GM19023 (cell line): ENCODE measurements around the gene PPP4R3A.
"Not testable (repeated sequence)": the region's sequence is repeated elsewhere in the genome, so short reads cannot be mapped to it uniquely, and the experiment has no call there.

ENCODE experiments used
- ATAC-seq: cut with Tn5 transposase; IDR thresholded peaks from one replicate; pipeline ENCODE4 v1.9.1; 2021; ENCODE audit warnings: mild to moderate bottlenecking, moderate library complexity; ENCODE audit not compliant: unreplicated experiment

Gene PPP4R3A

DNA sequence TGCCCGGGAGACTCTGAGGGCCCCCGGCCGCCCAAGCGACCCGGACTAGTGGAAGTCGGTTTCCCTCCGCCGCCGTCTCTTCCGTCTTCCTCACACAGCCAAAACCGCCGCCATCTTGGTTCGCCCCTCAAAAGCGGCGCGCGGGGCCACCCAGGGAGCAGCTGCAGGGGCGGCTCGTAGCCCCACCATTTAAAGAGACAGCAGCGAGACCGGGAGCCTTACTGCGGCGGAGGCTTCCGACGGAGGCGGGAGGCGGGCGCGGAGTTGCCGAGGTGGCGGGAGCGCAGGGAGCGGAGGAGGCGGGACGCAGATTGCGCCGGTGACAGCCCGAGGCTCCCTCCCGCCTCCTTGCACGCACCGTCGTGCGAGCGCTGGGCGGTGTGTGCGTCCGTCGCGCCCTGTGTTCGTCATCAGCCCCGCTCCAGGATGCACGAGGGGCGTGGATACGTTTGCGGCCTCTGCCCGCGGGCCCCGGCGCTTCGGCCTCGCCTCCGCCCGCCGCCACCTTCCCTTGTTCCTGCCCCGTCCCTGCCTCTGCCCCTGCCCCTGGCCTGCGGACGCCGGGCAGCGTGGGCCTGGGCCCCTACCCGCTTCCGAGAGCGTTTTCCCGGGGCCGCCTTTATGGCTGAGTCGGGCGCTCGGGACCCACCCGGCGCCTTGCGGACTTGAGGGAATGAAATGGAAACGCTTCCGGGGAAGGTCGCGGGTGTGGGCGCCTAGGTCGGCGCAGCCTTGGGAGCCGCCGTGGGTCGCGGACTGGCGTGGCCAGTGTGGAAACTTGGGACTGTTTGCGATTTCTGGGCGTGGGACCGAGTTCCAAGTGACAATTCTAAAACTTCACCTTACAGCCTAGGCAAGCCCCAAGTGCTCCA, at the start of gene PPP4R3A:
TSS of gene PPP4R3A (minus strand) at position 140 of the 872 bp plus-strand sequence. CDS start 663 bp downstream, outside the sequence.
- ATAC-seq, result peak; percentile 86

DNA sequence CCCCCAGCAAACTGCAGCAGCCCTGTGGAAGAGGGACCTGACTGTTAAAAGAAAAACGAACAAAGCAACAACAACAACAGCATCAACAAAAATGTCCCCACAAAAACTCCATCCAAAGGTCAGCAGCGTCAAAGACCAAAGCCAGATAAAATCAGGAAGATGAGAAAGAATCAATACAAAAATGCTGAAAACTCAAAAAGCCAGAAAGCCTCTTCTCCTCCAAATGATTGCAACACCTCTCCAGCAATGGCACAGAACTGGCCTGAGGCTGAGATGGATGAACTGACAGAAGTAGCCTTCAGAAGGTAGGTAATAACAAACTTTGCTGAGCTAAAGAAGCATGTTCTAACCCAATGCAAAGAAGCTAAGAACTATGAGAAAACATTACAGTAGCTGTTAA, 45.4 kb upstream of the PPP4R3A start:
- ATAC-seq, result no peak

DNA sequence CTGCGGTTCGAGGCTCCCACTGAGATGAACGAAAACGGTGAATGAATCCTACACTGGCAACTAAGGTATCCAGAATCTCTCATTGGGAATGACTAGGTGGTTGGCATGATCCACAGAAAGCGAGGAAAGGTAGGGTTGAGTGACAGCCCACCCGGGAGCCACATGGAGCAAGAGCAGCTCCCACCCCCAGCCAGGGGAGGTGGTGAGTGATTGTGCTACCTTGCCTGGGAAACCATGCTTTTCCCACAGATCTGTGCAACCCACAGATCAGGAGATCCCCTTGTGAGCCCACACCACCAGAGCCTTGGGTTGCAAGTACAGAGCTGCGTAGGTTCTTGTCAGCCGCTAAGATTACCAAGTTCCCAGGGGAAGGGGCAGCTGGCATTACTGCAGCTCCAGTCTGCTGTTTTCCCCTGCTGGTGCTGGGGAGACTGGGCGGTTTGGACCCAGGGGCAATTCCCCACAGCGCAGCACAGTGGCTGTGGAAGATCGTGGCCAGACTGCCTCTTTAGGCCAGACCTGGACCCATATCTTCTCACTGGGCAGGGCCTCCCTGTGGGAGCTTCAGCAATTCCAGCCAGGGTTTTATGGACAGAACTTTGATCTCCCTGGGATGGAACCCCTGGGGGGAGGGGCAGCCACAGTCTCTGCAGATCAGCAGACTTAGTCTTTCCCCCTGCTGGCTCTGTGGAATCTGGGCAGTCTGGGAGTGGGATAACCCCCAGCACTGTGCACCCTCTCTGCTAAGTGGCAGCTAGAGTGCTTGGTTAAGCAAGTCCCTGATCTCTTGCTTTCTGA, 44.6 kb upstream of the PPP4R3A start:
- no peak for ATAC-seq

DNA sequence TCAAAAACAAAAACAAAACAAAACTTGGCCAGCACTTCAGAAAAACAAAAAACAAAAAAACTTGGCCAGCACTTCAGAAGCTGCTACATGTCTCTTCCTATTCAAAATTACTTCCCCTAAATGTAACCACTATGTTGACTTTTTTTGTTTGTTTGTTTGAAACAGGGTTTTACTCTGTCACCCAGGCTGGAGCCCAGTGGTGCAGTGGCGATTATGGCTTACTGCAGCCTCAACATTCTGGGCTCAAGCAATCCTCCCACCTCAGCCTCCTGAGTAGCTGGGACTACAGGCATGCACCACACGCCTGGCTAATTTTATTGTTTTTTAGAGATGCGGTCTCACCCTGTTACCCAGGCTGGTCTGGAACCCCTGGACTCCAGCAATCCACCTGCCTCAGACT, 38.0 kb upstream of the PPP4R3A start:
- ATAC-seq, result no peak

DNA sequence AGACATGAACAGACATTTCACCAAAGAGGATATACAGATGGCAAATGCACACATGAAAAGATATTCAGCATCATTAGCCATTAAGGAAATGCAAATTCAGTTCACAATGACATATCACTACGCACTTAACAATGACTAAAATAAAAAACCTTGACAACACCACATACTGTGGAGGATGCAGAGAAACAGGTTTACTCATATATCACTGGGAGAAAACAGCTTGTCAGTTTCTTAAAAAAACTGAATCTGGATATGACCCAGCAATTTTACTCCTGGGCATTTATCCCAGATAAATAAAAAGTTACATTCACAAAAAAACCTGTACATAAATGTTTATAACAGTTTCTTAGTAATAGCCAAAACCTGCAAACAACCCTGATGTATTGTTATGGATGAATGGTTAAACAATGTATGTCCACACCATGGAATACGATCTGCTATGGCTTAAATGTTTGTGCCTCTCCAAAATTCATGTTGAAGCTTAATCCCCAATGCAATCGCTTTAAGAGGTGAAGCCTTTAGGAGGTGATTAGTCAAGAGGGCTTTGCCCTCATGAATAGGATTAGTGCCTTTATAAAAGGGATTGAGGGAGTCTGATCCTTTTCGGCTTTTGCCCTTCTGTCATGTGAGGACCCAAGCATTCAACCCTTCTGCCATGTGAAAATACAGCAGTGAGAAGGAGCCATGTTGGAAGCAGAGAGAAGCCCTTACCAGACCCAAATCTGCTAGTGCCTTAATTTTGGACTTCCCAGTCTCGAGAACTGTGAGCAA, 36.0 kb upstream of the PPP4R3A start:
- ATAC-seq, result no peak

DNA sequence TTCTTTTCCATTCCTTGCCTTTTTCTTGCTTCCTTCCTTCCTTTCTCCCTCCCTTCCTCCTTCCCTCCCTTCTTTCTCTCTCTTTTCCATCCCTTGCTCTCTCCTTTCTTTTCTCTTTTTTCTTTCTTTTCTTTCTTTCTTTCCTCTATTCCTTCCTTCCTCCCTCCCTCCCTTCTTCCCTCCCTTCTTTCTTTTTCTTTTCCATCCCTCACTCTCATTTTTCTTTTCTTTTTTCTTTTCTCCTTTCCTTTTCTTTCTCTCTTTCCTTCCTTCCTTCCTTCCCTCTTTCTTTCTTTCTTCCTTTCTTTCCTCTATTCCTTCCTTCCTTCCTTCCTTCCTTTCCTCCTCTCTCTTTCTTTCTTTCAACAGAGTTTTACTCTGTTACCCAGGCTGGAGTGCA, 35.1 kb upstream of the PPP4R3A start:
- ATAC-seq, result no peak

DNA sequence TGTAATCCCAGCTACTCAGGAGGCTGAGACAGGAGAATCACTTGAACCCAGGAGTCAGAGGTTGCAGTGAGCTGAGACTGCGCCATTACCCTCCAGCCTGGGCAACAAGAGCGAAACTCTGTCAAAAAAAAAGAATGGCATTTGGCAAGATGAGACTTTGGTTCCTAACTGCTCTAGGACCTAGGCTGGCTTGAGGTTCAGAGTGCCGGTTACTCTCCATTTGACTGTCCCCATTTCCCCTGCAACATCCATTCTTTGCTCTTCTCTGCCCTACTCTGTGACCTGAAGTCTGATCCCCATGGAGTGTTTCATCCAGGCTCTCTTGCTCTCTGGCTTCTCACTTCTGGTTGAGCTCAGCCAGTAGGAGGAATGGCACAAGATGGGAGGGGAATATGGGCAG, 26.2 kb upstream of the PPP4R3A start:
- ATAC-seq, result no peak

DNA sequence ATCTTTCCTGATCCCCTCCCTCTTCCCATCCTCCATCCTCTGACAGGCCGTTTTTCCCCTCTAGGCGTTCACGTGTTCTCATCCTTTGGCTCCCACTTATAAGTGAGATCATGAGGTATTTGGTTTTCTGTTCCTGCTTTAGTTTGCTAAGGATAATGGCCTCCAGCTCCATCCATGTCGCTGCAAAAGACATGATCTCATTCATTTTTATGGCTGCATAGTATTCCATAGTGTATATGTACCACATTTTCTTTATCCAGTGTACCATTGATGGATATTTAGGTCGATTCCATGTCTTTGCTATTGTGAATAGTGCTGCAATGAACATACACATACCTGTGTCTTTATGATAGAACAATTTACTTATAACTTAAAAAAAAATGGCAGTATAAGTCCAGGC, 23.9 kb upstream of the PPP4R3A start:
- ATAC-seq, result not testable (repeated sequence)

DNA sequence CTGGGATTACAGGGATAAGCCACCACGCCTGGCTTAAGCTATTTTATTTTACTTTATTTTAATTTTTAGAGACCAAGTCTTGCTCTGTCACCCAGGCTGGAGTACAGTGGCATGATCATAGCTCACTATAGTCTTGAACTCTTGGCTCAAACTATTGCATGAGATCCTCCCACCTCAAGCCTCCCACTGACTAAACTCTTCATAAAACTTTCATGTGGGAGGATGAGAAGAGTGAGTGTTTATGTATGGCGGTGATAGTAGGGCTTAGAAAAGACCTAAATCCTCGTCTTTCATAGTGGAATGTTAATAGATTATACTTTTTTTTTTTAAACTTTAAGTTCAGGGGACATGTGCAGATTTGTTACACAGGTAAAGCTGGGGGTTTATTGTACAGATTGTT, 23.5 kb upstream of the PPP4R3A start:
- ATAC-seq, result no peak

DNA sequence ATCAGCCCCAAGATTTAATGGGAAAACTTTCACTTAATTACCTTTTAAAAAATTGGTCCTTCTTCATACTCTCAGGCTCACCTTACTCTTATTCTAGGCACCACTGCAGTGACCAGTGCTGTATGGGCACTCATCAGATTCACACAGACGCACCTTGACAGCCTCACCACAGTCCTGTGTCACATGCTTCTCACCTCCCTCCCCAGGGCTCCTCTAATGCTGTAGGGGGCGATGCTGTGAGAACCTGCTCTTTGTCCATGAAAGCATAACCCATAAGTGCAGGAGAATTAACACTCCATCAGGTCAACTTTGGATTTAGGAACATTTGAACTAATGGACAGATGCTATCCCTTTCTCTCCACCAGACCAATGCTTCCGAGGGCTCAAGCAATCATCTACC, 13.9 kb upstream of the PPP4R3A start:
- ATAC-seq, result no peak

DNA sequence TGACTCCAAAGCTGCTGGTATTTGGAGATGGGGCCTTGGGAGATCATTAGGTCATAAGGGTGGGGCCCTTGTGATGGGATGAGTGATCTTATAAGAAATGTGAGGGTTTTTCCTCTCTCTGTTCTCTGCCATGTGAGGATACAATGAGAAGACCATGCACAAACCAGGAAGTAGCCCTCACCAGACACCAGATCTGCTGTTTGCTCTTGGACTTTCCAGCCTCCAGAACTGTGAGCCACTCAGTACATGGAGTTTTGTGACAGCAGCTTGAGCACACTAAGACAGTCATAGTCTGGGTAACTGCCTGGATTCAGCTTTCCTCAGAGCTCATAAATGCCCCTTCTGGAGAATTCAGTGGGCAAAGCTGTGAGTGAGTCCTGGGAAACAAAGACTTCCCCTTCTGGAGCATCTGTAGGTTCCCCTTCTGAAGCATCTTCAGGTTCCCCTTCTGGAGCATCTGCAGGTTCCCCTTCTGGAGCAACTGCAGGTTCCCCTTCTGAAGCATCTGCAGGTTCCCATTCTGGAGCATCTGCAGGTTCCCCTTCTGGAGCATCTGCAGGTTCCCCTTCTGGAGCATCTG, 11.0 kb upstream of the PPP4R3A start:
- no peak for ATAC-seq

DNA sequence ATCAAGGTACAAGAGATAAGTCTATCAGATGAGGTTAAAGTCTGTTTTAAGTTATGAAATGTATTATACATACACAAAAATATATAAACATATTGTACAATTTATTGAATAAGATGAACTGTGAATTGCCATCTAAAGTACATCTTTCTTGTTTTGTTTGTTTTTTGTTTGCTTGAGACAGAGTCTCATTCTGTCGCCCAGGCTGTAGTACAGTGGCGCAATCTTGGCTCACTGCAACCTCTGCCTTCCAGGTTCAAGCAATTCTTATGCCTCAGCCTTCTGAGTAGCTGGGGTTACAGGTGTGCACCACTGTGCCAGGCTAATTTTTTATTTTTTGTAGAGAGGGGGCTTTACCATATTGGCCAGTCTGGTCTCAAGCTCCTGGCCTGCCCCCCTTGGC, 10.0 kb upstream of the PPP4R3A start:
- no peak for ATAC-seq

DNA sequence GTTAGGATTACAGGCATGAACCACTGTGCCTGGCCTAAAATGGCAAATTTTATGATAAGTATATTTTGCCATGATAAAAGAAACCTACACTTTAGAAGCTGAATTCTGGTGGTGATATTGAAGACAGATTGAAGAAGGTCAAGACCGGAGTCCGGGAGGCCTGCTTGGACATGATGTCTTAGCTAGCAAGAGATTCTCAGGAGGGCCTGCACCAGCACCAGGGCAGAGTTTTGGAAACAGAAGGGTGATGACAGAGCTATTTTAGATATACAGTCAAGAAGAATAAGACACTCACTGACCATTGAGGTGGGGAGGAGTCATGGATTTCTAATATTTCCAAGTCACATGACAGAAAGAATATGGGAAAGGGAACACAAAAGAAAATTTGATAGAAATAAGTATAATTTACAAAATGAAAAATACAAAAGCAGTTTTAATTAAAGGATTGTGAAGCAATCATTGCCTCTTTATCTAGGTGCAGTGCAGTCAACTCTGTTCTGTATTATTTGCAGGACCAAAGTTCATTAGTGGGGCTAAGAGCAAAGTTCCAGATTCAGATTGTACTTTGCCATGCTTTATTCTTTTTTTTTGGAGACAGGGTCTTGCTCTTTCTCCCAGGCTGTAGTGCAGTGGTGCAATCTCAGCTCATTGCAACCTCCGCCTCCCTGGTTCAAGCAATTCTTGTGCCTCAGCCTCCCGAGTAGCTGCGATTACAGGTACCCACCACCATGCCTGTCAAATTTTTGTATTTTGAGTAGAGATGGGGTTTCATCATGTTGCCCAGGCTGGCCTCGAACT, 9.3 kb upstream of the PPP4R3A start:
- no peak for ATAC-seq

DNA sequence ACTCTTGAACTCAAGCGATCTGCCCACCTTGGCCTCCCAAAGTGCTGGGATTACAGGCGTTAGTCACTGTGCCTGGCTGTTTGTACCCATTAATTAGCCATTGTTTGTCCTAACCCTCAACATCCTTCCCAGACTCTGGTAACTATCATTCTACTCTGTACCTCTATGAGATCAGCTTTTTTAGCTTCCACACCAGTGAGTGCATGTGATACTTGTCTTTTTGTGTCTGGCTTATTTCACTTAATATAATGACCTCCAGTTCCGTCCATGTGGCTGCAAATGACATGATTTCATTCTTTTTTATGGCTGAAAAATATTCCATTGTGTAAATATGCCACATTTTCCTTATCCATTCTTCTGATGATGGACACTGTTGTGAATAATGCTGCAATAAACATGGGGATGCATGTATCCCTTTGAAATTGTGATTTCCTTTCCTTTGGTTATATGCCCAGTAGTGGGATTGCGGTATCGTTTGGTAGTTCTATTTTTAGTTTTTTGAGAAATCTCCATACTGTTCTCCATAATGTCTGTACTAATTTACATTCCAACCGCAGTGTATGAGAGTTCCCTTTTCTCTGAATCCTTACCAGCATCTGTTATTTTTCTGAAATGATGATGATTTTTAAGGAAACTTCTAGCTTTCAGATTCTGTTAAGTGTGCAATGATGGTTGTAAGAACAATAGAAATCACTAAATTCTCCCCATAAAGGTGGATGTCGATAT, 6.7 kb upstream of the PPP4R3A start:
- no peak for ATAC-seq

DNA sequence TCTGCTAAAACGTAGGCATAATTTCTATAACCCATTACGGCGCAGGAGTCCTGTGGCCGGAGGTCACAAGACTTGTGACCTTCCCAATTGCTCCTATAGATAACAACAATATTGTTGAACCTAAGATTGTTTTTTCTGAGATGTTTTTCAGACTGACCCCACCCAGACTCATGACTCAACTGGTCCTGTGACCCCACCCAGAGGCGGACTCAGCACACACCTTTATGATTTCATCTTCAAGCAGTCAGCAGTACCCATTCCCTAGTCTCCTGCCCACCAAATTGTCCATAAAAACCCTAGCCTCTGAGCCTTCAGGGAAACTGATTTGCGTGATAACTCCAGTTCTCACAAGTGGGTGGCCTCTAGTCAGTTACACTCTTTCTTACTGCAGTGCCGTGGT, 5.9 kb upstream of the PPP4R3A start:
- ATAC-seq, result no peak

DNA sequence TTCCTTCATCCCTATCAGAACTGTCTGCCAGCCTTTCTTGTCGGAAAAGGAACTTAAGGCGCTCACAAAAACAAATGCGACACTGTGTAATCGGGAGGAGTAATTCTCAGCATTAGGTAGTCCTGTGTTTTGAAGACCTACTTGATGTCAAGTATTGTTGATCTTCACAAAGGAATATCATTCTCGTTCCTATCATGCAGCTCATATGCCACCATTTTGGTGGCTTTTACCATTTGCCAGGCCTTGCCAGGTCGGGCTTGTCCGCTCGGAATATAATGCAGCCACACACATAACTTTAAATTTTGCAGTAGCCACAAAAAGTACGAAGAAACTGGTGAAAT, 903 bp upstream of the PPP4R3A start:
- ATAC-seq, result no peak

DNA sequence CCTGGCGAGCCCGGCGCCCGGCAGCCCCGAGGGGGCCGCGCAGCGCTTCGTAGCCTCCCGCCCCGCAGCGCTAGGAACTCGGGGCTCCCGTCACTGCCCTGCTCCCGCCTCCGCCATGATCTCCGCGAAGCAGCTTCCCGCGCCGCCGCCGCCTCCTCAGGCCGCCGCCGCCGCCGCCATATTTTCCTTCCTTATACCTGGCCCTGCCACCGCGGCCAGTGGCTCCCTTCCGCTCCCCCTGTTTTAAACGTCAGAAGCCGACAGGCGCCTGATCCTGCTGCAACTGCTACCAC, 286 bp downstream of the PPP4R3A start:
- ATAC-seq, result peak; percentile 25

DNA sequence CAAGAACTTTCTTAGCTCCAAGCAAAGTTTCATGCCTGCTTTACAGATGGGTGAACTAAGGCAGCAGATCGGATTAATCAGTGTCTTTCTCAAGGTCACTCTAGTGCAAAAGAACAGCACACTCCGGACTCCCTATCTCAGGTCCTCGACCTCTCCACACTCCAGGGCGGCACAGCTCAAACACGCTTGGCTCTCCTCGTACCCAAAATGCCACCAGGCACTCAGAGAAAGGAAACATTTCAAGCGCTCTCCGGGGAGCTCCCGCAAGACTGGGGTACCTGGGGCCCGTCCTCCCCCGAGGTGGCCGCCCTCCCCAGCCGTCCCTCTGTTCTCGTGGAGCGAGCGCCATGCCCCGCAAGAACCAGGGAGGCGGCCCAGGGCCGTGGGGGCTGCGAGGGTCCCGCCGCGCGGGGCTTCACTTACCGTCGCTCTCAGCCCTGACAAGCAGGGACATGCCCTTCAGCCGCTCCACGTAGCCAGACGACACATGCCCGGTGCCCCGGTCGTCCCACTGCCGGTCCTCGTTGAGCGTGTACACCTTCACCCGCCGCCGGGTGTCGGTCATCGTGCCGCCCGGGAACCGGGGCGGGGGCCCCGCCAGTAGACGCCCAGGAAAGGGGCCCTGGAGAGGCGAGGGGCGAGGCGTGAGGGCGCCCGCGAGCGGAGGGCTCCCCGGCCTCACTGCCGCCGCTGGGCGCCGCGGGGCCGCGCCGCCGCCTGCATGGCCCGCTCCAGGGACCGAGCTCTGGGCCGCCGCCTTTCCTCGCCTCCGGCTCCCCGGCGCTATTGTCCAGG, 830 bp downstream of the PPP4R3A start:
- ATAC-seq, result peak; percentile 15

DNA sequence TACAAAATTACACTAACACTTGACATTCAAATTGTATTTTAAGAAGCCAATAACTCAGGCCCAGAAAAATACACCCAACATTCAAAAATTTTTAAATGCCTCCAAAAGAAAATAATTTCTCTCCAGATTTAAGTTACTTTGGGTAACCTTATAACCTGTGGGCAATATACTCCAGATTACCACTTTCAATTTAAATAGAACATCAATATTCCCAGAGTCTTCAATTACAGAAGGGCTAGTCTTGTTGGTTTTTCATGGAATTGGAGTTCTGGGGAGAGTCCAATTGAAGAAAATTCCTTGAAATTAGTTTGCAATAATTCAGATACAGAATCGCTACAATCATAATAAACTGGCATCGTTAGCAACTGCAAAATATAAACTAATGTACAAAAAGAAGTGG, 2.0 kb downstream of the PPP4R3A start:
- no peak for ATAC-seq
